Neural progenitor cell (in vitro differentiated cells): ENCODE data around the gene NAPSA.
"Not testable (repeated sequence)": the region's sequence is repeated elsewhere in the genome, so short reads cannot be mapped to it uniquely, and the experiment has no call there.

Experiments used
- CTCF ChIP-seq: fragments of 200-600 bp; sonication (generic); IDR thresholded peaks from 2 replicates; pipeline ENCODE4 v1.5.1; 2017; ENCODE audit warnings: antibody characterized with exemption, mild to moderate bottlenecking
- EZH2 ChIP-seq: fragments of 200-600 bp; sonication (generic); IDR thresholded peaks from 2 replicates; pipeline ENCODE4 v1.6.1; 2017; ENCODE audit warnings: antibody characterized with exemption, mild to moderate bottlenecking, moderate library complexity
- EZH2phosphoT487 ChIP-seq: fragments of 200-600 bp; sonication (generic); IDR thresholded peaks from 2 replicates; pipeline ENCODE4 v1.6.1; 2017; ENCODE audit warnings: antibody characterized with exemption

DNA sequence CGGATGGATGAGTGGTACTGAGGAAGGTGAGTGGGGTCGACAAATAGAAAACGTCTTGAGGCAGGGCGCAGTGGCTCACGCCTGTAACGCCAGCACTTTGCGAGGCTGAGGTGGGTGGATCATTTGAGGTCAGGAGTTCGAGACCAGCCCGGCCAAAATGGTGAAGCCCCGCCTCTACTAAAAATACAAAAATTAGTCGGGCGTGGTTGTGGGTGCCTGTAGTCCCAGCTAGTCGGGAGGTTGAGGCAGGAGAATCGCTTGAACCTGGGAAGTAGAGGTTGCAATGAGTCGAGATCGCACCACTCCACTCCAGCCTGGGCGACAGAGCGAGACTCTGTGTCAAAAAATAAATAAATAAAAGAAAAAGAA lies 35.5 kb downstream of the NAPSA start:
- TF ChIP-seq CTCF, EZH2phosphoT487, EZH2: not testable (repeated sequence)
